OCI-LY3 (cell line): ENCODE data around the gene COL24A1.

Source experiments
- H2AFZ ChIP-seq: fragments of 200-600, 300-600 bp; shearing (Covaris generic); 2 replicates; pipeline ENCODE4 v1.6.0; 2014; ENCODE audit warnings: antibody characterized with exemption, low read depth, low read length
- H3K27ac ChIP-seq: fragments of 200-600, 300-600 bp; sonication (generic); 2 replicates; pipeline ENCODE4 v1.5.1; 2014; ENCODE audit warnings: mild to moderate bottlenecking, low read length, moderate library complexity, mixed read lengths
- H3K27me3 ChIP-seq: fragments of 200-600, 300-600 bp; sonication (generic); 2 replicates; pipeline ENCODE4 v1.6.1; 2014; ENCODE audit warnings: low read depth, low read length, mixed read lengths
- H3K36me3 ChIP-seq: fragments of 200-600, 300-600 bp; sonication (generic); replicated peaks from 2 replicates; pipeline ENCODE3; 2014; ENCODE audit warnings: low read depth, low read length, mixed read lengths
- H3K4me1 ChIP-seq: fragments of 300-600, 200-600 bp; sonication (generic); 2 replicates; pipeline ENCODE4 v1.6.1; 2014; ENCODE audit warnings: low read length, mixed read lengths
- H3K4me2 ChIP-seq: fragments of 200-600, 300-600 bp; sonication (generic); 2 replicates; pipeline ENCODE4 v1.6.1; 2014; ENCODE audit warnings: low read length, mixed read lengths
- H3K4me3 ChIP-seq: fragments of 300-600, 200-600 bp; sonication (generic); 2 replicates; pipeline ENCODE4 v1.5.1; 2014; ENCODE audit warnings: antibody characterized with exemption, mild to moderate bottlenecking, low read length, moderate library complexity
- H3K79me2 ChIP-seq: fragments of 300-600, 200-600 bp; shearing (Covaris generic); 2 replicates; pipeline ENCODE4 v1.6.1; 2014; ENCODE audit warnings: mild to moderate bottlenecking, low read length, mixed read lengths
- H3K9ac ChIP-seq: fragments of 300-600, 200-600 bp; shearing (Covaris generic); 2 replicates; pipeline ENCODE4 v1.6.0; 2014; ENCODE audit warnings: mild to moderate bottlenecking, low read length, moderate library complexity
- H3K9me3 ChIP-seq: fragments of 200-600, 300-600 bp; shearing (Covaris generic); 2 replicates; pipeline ENCODE4 v1.6.1; 2014; ENCODE audit warnings: low read length, mixed read lengths; ENCODE audit not compliant: insufficient read depth
- H4K20me1 ChIP-seq: fragments of 200-600, 300-600 bp; sonication (generic); 2 replicates; pipeline ENCODE4 v1.6.1; 2016; ENCODE audit warnings: low read length, mixed read lengths; ENCODE audit not compliant: insufficient read depth
- EZH2phosphoT487 ChIP-seq: fragments of 200-600 bp; shearing (Covaris generic); IDR thresholded peaks from 2 replicates; pipeline ENCODE4 v1.6.1; 2018; ENCODE audit warnings: antibody characterized with exemption, mixed run types, low read depth
- TF ChIP-seq, protein P1 (sequence below): fragments of 200-600, 300-600 bp; sonication (generic); IDR thresholded peaks from 2 replicates; pipeline ENCODE4 v1.5.1; 2014; ENCODE audit warnings: antibody characterized with exemption, low read length, low read depth

Gene COL24A1

DNA sequence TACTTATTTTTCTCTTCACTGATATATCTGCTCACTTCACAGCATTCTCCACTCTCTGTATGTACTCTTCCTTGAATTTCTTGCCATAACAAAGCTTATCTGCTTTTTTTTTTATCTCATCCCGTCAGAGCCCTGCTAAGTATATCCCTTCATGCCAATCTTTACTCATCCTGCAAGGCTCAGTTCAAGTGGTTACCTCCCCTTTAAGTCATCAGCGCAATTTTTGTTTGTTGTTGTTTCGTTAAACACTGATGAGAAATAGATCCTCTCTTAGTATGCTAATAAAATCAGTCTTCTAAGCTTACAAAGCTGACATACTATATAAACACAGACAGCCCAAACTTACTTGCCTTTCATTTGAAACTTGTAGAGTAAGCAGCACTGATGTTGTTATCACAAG is 17.8 kb downstream of the COL24A1 start:
- H3K27ac ChIP-seq: no peak overlapping the region
- H3K36me3 ChIP-seq: no peaks in the 10 kb centered on the region
- H3K4me1 ChIP-seq: no peaks in the 10 kb centered on the region
- no peaks in the 10 kb centered on the region for H3K9me3 ChIP-seq
- H3K4me2 ChIP-seq: no peak overlapping the region
- H4K20me1 ChIP-seq: no peaks in the 10 kb centered on the region
- H3K4me3 ChIP-seq: no peak overlapping the region
- no peak overlapping the region for H2AFZ ChIP-seq
- no peaks in the 10 kb centered on the region for H3K79me2 ChIP-seq
- no peaks in the 10 kb centered on the region for H3K27me3 ChIP-seq
- TF ChIP-seq EZH2phosphoT487: no peak
- TF ChIP-seq, protein P1, sequence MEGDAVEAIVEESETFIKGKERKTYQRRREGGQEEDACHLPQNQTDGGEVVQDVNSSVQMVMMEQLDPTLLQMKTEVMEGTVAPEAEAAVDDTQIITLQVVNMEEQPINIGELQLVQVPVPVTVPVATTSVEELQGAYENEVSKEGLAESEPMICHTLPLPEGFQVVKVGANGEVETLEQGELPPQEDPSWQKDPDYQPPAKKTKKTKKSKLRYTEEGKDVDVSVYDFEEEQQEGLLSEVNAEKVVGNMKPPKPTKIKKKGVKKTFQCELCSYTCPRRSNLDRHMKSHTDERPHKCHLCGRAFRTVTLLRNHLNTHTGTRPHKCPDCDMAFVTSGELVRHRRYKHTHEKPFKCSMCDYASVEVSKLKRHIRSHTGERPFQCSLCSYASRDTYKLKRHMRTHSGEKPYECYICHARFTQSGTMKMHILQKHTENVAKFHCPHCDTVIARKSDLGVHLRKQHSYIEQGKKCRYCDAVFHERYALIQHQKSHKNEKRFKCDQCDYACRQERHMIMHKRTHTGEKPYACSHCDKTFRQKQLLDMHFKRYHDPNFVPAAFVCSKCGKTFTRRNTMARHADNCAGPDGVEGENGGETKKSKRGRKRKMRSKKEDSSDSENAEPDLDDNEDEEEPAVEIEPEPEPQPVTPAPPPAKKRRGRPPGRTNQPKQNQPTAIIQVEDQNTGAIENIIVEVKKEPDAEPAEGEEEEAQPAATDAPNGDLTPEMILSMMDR: no peak
- no peak overlapping the region for H3K9ac ChIP-seq

DNA sequence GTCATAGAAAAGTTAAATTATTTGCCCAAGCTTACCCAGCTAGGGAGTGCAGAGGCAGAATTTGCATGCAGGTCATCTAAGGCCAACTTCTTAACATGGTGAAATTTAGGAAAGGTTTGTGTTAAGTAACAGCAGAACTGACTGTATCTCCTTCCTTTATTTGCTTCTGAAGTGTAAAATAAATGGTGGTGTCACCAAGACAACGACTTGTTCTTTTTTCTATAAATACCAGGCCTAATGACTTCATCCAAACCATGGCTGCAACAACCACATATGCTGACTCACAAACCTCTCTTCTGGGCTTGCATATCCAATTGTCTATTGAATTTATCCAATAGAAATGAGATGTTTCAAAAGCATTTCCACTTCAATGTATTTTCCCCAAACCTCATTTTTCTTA is 19.1 kb downstream of the COL24A1 start:
- TF ChIP-seq, protein P1: no peak
- TF ChIP-seq EZH2phosphoT487: no peak
- Histone ChIP-seq H3K27me3 (no peaks in the 10 kb centered on the region), H4K20me1 (no peaks in the 10 kb centered on the region), H3K27ac (no peak overlapping the region), H3K9ac (no peak overlapping the region), H3K4me2 (no peak overlapping the region), H3K9me3 (no peaks in the 10 kb centered on the region), H3K4me1 (no peaks in the 10 kb centered on the region), H3K36me3 (no peaks in the 10 kb centered on the region), H2AFZ (no peak overlapping the region), H3K79me2 (no peaks in the 10 kb centered on the region), H3K4me3 (no peak overlapping the region)

DNA sequence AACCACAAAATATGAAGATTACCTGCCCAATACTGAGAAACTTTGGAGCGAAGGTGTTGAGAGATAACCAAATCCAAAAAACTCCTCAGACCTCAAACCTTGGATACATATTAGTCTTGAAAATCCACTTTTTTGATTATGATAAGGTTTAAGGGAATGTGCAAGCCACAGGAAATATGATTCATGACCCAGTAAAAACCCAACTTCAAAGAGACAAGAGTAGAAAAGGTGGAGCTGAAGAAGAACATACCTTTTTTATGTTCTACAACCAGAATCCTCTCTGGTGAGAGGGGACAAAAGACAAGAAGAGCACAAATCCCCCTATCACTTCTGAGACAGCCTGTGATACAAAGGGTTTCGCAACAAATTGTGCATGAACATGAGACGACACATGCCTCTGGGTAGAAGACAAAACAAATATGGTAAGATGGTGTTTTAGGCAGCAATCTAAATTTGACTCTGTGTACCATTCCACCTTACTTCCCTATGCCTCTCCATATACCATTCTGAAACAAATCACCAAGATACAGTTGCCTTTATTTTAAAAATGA is 37.3 kb downstream of the COL24A1 start:
- Histone ChIP-seq H2AFZ (no peak overlapping the region), H3K27ac (no peak overlapping the region), H3K27me3 (no peaks in the 10 kb centered on the region), H3K79me2 (no peaks in the 10 kb centered on the region), H3K4me3 (no peak overlapping the region), H3K9ac (no peak overlapping the region), H3K4me1 (no peaks in the 10 kb centered on the region), H3K4me2 (no peak overlapping the region), H3K9me3 (no peaks in the 10 kb centered on the region), H4K20me1 (no peaks in the 10 kb centered on the region), H3K36me3 (no peaks in the 10 kb centered on the region)
- TF ChIP-seq EZH2phosphoT487: no peak
- TF ChIP-seq, protein P1: no peak

DNA sequence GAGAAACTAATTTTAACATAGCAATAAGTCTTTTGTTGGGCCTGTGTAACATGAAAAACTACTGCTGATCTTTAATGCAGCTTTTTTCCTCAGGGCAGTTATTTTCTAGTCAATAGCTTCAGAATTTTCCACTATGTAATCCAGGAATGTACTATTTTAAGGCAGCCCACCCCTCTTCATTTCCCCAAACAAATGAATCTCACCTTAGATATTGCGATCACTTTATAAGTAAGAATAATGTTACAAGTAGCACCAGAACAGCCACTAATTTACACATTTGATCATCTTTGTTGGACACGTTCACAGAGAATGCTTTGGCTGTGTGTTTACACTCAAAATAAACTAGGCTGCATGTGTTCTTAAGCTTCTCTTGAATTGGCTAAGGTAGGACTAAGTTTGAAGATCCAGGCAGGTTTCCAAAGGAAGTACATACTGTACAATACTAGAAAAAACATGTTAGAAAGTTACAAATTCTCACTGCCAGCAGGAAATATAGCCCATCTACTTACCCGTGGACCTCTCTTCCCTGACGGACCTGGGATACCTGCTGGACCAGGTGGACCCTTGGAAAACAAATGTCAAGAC is 41.7 kb downstream of the COL24A1 start:
- no peaks in the 10 kb centered on the region for H3K79me2 ChIP-seq
- no peak overlapping the region for H3K4me3 ChIP-seq
- no peak overlapping the region for H3K4me2 ChIP-seq
- H3K4me1 ChIP-seq: no peaks in the 10 kb centered on the region
- H3K36me3 ChIP-seq: no peaks in the 10 kb centered on the region
- H3K27ac ChIP-seq: no peak overlapping the region
- H3K9me3 ChIP-seq: no peaks in the 10 kb centered on the region
- TF ChIP-seq, protein P1: no peak
- no peak for TF ChIP-seq EZH2phosphoT487
- no peaks in the 10 kb centered on the region for H4K20me1 ChIP-seq
- no peak overlapping the region for H3K9ac ChIP-seq
- H3K27me3 ChIP-seq: no peaks in the 10 kb centered on the region
- H2AFZ ChIP-seq: no peak overlapping the region
